ENCODE results near the gene JARID2.
A peak's percentile ranks its signal among the peaks of the same experiment; 100 is the strongest.

The JARID2 gene

DNA sequence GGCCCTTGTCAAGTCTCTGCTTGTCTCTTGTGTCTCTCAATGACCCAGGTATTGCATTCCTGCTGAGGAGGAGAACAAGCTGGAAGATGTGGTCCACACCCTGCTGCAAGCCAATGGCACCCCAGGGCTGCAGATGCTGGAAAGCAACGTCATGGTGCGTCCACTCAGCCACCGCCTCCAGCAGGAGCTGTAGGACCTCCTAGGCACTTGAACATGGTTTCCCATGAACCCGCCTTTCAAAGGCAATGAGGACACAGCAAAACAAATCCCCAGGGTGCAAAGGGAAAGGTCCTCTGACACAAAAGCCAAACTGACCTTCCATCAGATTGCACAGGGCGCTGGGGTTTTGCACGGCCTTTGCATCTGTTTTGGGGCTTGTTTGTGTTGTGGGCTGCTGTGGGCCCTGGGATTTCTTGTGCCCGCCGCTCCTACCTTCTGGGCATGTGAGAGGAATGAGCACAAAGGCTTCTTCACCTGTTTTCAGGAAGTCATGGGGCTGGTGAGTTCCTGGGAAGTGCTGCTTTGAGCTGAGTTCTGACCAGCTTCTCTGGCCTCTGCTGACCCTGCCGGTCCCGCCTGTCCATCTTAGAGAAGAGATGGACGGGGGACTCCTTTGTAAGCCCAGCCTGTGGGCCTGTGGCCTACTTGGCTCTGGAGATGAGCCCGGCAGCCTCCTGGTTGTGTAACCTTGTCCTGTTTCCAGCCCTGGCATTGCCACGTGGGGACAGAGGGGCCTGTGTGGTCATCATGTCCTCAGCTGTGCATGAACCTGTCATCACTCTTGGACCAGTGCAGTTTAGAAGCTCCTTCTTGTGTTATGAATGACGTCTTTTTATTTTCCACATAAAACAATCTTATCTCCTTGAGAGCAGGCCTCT lies 265.6 kb downstream of the JARID2 start:
- no peaks in the 10 kb centered on the region for H3K9me2 ChIP-seq (replicated peaks; ENCODE audit: insufficient read depth, low read length)
- no peaks in the 10 kb centered on the region for H4K20me1 ChIP-seq (ENCODE audit: low read depth, low read length)
- TF ChIP-seq CTCF (IDR thresholded peaks at IDR 0.05; ENCODE audit: insufficient read depth, low read length, poor library complexity, severe bottlenecking) (no peak), EZH2phosphoT487 (conservative IDR thresholded peaks at IDR 0.05; ENCODE audit: low read length) (no peak)
- H3K79me2 ChIP-seq (ENCODE audit: insufficient read depth, low read length), result no peaks in the 10 kb centered on the region
- H3K9me3 ChIP-seq (ENCODE audit: insufficient read depth, low read length), result no peaks in the 10 kb centered on the region
- H3K9ac ChIP-seq (ENCODE audit: low read length), result no peak overlapping the region
- no peaks in the 10 kb centered on the region for H3F3A ChIP-seq (ENCODE audit: insufficient read depth)
- H3K27me3 ChIP-seq (ENCODE audit: low read length), result no peaks in the 10 kb centered on the region
- no peaks in the 10 kb centered on the region for H3K36me3 ChIP-seq (ENCODE audit: low read length)
- no peak overlapping the region for H3K27ac ChIP-seq (ENCODE audit: low read depth, low read length)
- H3K4me3 ChIP-seq (ENCODE audit: insufficient read depth, low read length, poor library complexity, severe bottlenecking), result no peak overlapping the region
- H2AFZ ChIP-seq (ENCODE audit: low read depth, low read length, severe bottlenecking), result no peak overlapping the region
- H3K4me2 ChIP-seq (ENCODE audit: low read depth, low read length, poor library complexity, severe bottlenecking), result no peak overlapping the region

- no peak overlapping the region for H3K4me3 ChIP-seq (ENCODE audit: insufficient read depth, low read length, poor library complexity, severe bottlenecking)
- no peaks in the 10 kb centered on the region for H3F3A ChIP-seq (ENCODE audit: insufficient read depth)
- H3K9me3 ChIP-seq (ENCODE audit: insufficient read depth, low read length), result no peaks in the 10 kb centered on the region
- H3K9me2 ChIP-seq (replicated peaks; ENCODE audit: insufficient read depth, low read length), result no peaks in the 10 kb centered on the region
- no peaks in the 10 kb centered on the region for H3K79me2 ChIP-seq (ENCODE audit: insufficient read depth, low read length)
- no peak overlapping the region for H3K9ac ChIP-seq (ENCODE audit: low read length)
- no peak overlapping the region for H3K27ac ChIP-seq (ENCODE audit: low read depth, low read length)
- no peak overlapping the region for H3K4me2 ChIP-seq (ENCODE audit: low read depth, low read length, poor library complexity, severe bottlenecking)
- H2AFZ ChIP-seq (ENCODE audit: low read depth, low read length, severe bottlenecking), result no peak overlapping the region
- H4K20me1 ChIP-seq (ENCODE audit: low read depth, low read length), result no peaks in the 10 kb centered on the region
- no peaks in the 10 kb centered on the region for H3K27me3 ChIP-seq (ENCODE audit: low read length)
- peak; percentile 22 for TF ChIP-seq CTCF (IDR thresholded peaks at IDR 0.05; ENCODE audit: insufficient read depth, low read length, poor library complexity, severe bottlenecking)
- TF ChIP-seq EZH2phosphoT487 (conservative IDR thresholded peaks at IDR 0.05; ENCODE audit: low read length), result no peak
- no peaks in the 10 kb centered on the region for H3K36me3 ChIP-seq (ENCODE audit: low read length)
These were observed 266.3 kb downstream of the JARID2 start for GRCh38 chr6:15512126-15512525.

- no peaks in the 10 kb centered on the region for H3K36me3 ChIP-seq (ENCODE audit: low read length)
- no peak for TF ChIP-seq EZH2phosphoT487 (conservative IDR thresholded peaks at IDR 0.05; ENCODE audit: low read length)
- TF ChIP-seq CTCF (IDR thresholded peaks at IDR 0.05; ENCODE audit: insufficient read depth, low read length, poor library complexity, severe bottlenecking), result no peak
- no peaks in the 10 kb centered on the region for H3K79me2 ChIP-seq (ENCODE audit: insufficient read depth, low read length)
- H3K4me3 ChIP-seq (ENCODE audit: insufficient read depth, low read length, poor library complexity, severe bottlenecking), result no peak overlapping the region
- H3K9ac ChIP-seq (ENCODE audit: low read length), result no peak overlapping the region
- no peaks in the 10 kb centered on the region for H4K20me1 ChIP-seq (ENCODE audit: low read depth, low read length)
- H3K27ac ChIP-seq (ENCODE audit: low read depth, low read length), result no peak overlapping the region
- H3F3A ChIP-seq (ENCODE audit: insufficient read depth), result no peaks in the 10 kb centered on the region
- H3K9me2 ChIP-seq (replicated peaks; ENCODE audit: insufficient read depth, low read length), result no peaks in the 10 kb centered on the region
- no peaks in the 10 kb centered on the region for H3K27me3 ChIP-seq (ENCODE audit: low read length)
- no peak overlapping the region for H3K4me2 ChIP-seq (ENCODE audit: low read depth, low read length, poor library complexity, severe bottlenecking)
- no peak overlapping the region for H2AFZ ChIP-seq (ENCODE audit: low read depth, low read length, severe bottlenecking)
- no peaks in the 10 kb centered on the region for H3K9me3 ChIP-seq (ENCODE audit: insufficient read depth, low read length)
These were observed 266.9 kb downstream of the JARID2 start for GRCh38 chr6:15512721-15513120.

All from SU-DHL-6 (cell line).